ENCODE measurements around the gene TUBA4B. TPM values are rescaled to one million over a fixed set of nuclear protein-coding genes. Genes with fewer than 3 reads are reported as not detected.

The TUBA4B gene
- total and polyA plus RNA-seq, 2 experiments from 2014 or later, result not detected

- Histone ChIP-seq H3K27me3 (replicated peaks; ENCODE audit: insufficient read depth) (no peaks in the 10 kb centered on the region), H3K79me2 (ENCODE audit: insufficient read depth) (peaks cover 36% of the 10 kb centered on the region), H3K9me2 (ENCODE audit: insufficient read depth) (no peaks in the 10 kb centered on the region), H3K9me3 (ENCODE audit: low read depth) (no peaks in the 10 kb centered on the region), H3K4me1 (ENCODE audit: insufficient read depth) (peaks cover 10% of the 10 kb centered on the region; the same call in 1 of the 2 replicates), H3K27ac (no peak overlapping the region), H3K9ac (no peak overlapping the region), H3K36me3 (ENCODE audit: low read depth) (peaks cover 52% of the 10 kb centered on the region), H3K4me2 (ENCODE audit: unreplicated experiment) (no peak overlapping the region), H4K20me1 (ENCODE audit: insufficient read depth) (no peaks in the 10 kb centered on the region), H2AFZ (no peak overlapping the region), H3F3A (ENCODE audit: insufficient read depth) (peaks cover 11% of the 10 kb centered on the region; the same call in 1 of the 2 replicates), H3K4me3 (no peak overlapping the region)
- WGBS, 2 experiments (ENCODE audit: low coverage in 1 of 2, low lambda C conversion rate in 2 of 2, missing lambda C conversion rate in 2 of 2), result 99 to 100% methylated on average over 3 of the region's 3 CpGs
- in situ Hi-C loops (cut with MboI), result no loop called here
- TF ChIP-seq EZH2phosphoT487 (IDR thresholded peaks at IDR 0.05; ENCODE audit: insufficient read depth, low read depth) (no peak), EZH2 (IDR thresholded peaks at IDR 0.05; ENCODE audit: insufficient read depth, poor library complexity, severe bottlenecking) (no peak)
- no peak for DNase-seq
Observed at GRCh38 chr2:219234331-219234730, 18.7 kb upstream of the TUBA4B start.

- no peak for DNase-seq
Observed at GRCh38 chr2:219243291-219243761, 9.7 kb upstream of the TUBA4B start.

GRCh38 chr2:219244789-219245147 lies 8.3 kb upstream of the TUBA4B start:
- H4K20me1 ChIP-seq (ENCODE audit: insufficient read depth), result no peaks in the 10 kb centered on the region
- in situ Hi-C loops (cut with MboI), result no loop called here
- no peak for TF ChIP-seq EZH2 (IDR thresholded peaks at IDR 0.05; ENCODE audit: insufficient read depth, poor library complexity, severe bottlenecking)
- TF ChIP-seq EZH2phosphoT487 (IDR thresholded peaks at IDR 0.05; ENCODE audit: insufficient read depth, low read depth), result no peak
- H3K36me3 ChIP-seq (ENCODE audit: low read depth), result no peaks in the 10 kb centered on the region
- H3K9ac ChIP-seq, result peak overlapping the region; percentile 98
- H3K9me2 ChIP-seq (ENCODE audit: insufficient read depth), result no peaks in the 10 kb centered on the region
- H3K27me3 ChIP-seq (replicated peaks; ENCODE audit: insufficient read depth), result no peaks in the 10 kb centered on the region
- H3K4me3 ChIP-seq, result peak overlapping the region; percentile 91
- H3F3A ChIP-seq (ENCODE audit: insufficient read depth), result peaks cover 26% of the 10 kb centered on the region
- peaks cover 34% of the 10 kb centered on the region for H3K79me2 ChIP-seq (ENCODE audit: insufficient read depth)
- H3K9me3 ChIP-seq (ENCODE audit: low read depth), result no peaks in the 10 kb centered on the region
- no peak for DNase-seq
- WGBS, 2 experiments (ENCODE audit: low coverage in 1 of 2, low lambda C conversion rate in 2 of 2, missing lambda C conversion rate in 2 of 2), result 35 to 37% methylated on average over 6 of the region's 6 CpGs
- H3K4me2 ChIP-seq (ENCODE audit: unreplicated experiment), result peak overlapping the region; percentile 94
- H3K27ac ChIP-seq, result peak overlapping the region; percentile 86
- H2AFZ ChIP-seq, result peak overlapping the region; percentile 89
- H3K4me1 ChIP-seq (ENCODE audit: insufficient read depth), result peaks cover 28% of the 10 kb centered on the region

More at GRCh38 chr2:219243291-219243761, 9.7 kb upstream of the TUBA4B start:
- Histone ChIP-seq H3K4me2 (ENCODE audit: unreplicated experiment) (no peak overlapping the region), H3K36me3 (ENCODE audit: low read depth) (no peaks in the 10 kb centered on the region), H3K4me1 (ENCODE audit: insufficient read depth) (peaks cover 17% of the 10 kb centered on the region), H3F3A (ENCODE audit: insufficient read depth) (peaks cover 13% of the 10 kb centered on the region), H3K9me2 (ENCODE audit: insufficient read depth) (no peaks in the 10 kb centered on the region), H3K4me3 (no peak overlapping the region), H4K20me1 (ENCODE audit: insufficient read depth) (no peaks in the 10 kb centered on the region), H3K9ac (no peak overlapping the region), H3K9me3 (ENCODE audit: low read depth) (no peaks in the 10 kb centered on the region), H3K27me3 (replicated peaks; ENCODE audit: insufficient read depth) (no peaks in the 10 kb centered on the region), H3K27ac (no peak overlapping the region), H2AFZ (no peak overlapping the region), H3K79me2 (ENCODE audit: insufficient read depth) (peaks cover 34% of the 10 kb centered on the region)
- no peak for TF ChIP-seq EZH2phosphoT487 (IDR thresholded peaks at IDR 0.05; ENCODE audit: insufficient read depth, low read depth)
- no peak for TF ChIP-seq EZH2 (IDR thresholded peaks at IDR 0.05; ENCODE audit: insufficient read depth, poor library complexity, severe bottlenecking)
- WGBS, 2 experiments (ENCODE audit: low coverage in 1 of 2, low lambda C conversion rate in 2 of 2, missing lambda C conversion rate in 2 of 2), result 56 to 63% methylated on average over 28 of the region's 28 CpGs
- in situ Hi-C loops (cut with MboI), result no loop called here

- peak within 1 kb of the TSS; percentile 86 for H3K27ac ChIP-seq
- H3F3A ChIP-seq (ENCODE audit: insufficient read depth), result peaks cover 32% of the 10 kb centered on the region
- TF ChIP-seq EZH2phosphoT487 (IDR thresholded peaks at IDR 0.05; ENCODE audit: insufficient read depth, low read depth) (no peak), EZH2 (IDR thresholded peaks at IDR 0.05; ENCODE audit: insufficient read depth, poor library complexity, severe bottlenecking) (no peak)
- no peaks in the 10 kb centered on the region for H3K9me3 ChIP-seq (ENCODE audit: low read depth)
- peak within 1 kb of the TSS; percentile 89 for H2AFZ ChIP-seq
- H4K20me1 ChIP-seq (ENCODE audit: insufficient read depth), result no peaks in the 10 kb centered on the region
- H3K4me1 ChIP-seq (ENCODE audit: insufficient read depth), result peaks cover 33% of the 10 kb centered on the region
- in situ Hi-C loops (cut with MboI), result no loop called here
- H3K4me2 ChIP-seq (ENCODE audit: unreplicated experiment), result peak within 1 kb of the TSS; percentile 94
- no peaks in the 10 kb centered on the region for H3K9me2 ChIP-seq (ENCODE audit: insufficient read depth)
- no peaks in the 10 kb centered on the region for H3K36me3 ChIP-seq (ENCODE audit: low read depth)
- peaks cover 34% of the 10 kb centered on the region for H3K79me2 ChIP-seq (ENCODE audit: insufficient read depth)
- 1 to 2% methylated on average over 39 to 46 of the region's 46 CpGs for WGBS, 2 experiments (ENCODE audit: low coverage in 1 of 2, low lambda C conversion rate in 2 of 2, missing lambda C conversion rate in 2 of 2)
- H3K9ac ChIP-seq, result peak within 1 kb of the TSS; percentile 98
- DNase-seq, result peak; percentile 95
- no peaks in the 10 kb centered on the region for H3K27me3 ChIP-seq (replicated peaks; ENCODE audit: insufficient read depth)
- peak within 1 kb of the TSS; percentile 91 for H3K4me3 ChIP-seq
Observed at GRCh38 chr2:219245148-219245898, 7.7 kb upstream of the TUBA4B start, which contains the start of the genes GLB1L and STK16. GLB1L (minus strand) TSS chr2:219245444; CDS start chr2:219243573, 1,871 bp downstream. STK16 (plus strand) TSS chr2:219245479; CDS start chr2:219246000, 521 bp downstream.

All from GM23248 (cell line).